WTC11 (cell line): ENCODE results near the gene AK6. TPM values are rescaled to one million over a fixed set of nuclear protein-coding genes. Genes with fewer than 3 reads are reported as not detected.
A peak's percentile ranks its signal among the peaks of the same experiment; 100 is the strongest.

Experiments used
- ARID4B ChIP-seq: sonication (generic); formaldehyde crosslinking; IDR thresholded peaks from 2 replicates; pipeline ENCODE4 v1.8.0; 2023; ENCODE audit warnings: missing genetic modification reagents, mild to moderate bottlenecking, borderline replicate concordance
- E2F1 ChIP-seq: sonication (generic); formaldehyde crosslinking; IDR thresholded peaks from 2 replicates; pipeline ENCODE4 v1.8.0; 2022; ENCODE audit warnings: mild to moderate bottlenecking, missing genetic modification reagents
- ELF4 ChIP-seq: sonication (generic); formaldehyde crosslinking; IDR thresholded peaks from 2 replicates; pipeline ENCODE4 v1.8.1; 2022; ENCODE audit warnings: low read depth, mild to moderate bottlenecking, moderate library complexity, missing genetic modification reagents
- EMX1 ChIP-seq: fragments of 250-450 bp; sonication (Bioruptor Pico); IDR thresholded peaks from 2 replicates; pipeline ENCODE4 v1.8.0; 2021; ENCODE audit warnings: mild to moderate bottlenecking
- FOXP4 ChIP-seq: sonication (generic); formaldehyde crosslinking; IDR thresholded peaks from 2 replicates; pipeline ENCODE4 v1.8.0; 2022; ENCODE audit warnings: mild to moderate bottlenecking, missing genetic modification reagents
- GABPB1 ChIP-seq: sonication (generic); formaldehyde crosslinking; IDR thresholded peaks from 2 replicates; pipeline ENCODE4 v1.8.1; 2023; ENCODE audit warnings: mild to moderate bottlenecking, missing genetic modification reagents
- IRF2 ChIP-seq: sonication (generic); formaldehyde crosslinking; IDR thresholded peaks from 2 replicates; pipeline ENCODE4 v1.8.0; 2022; ENCODE audit warnings: low read depth, missing genetic modification reagents, borderline replicate concordance
- JUN ChIP-seq: sonication (generic); formaldehyde crosslinking; IDR thresholded peaks from 2 replicates; pipeline ENCODE4 v1.8.0; 2023; ENCODE audit warnings: mild to moderate bottlenecking, missing genetic modification reagents
- NFATC4 ChIP-seq: fragments of 250-450 bp; sonication (Bioruptor Pico); IDR thresholded peaks from 2 replicates; pipeline ENCODE4 v1.9.0; 2021; ENCODE audit warnings: mild to moderate bottlenecking
- NFYB ChIP-seq: sonication (generic); formaldehyde crosslinking; conservative IDR thresholded peaks from 2 replicates; pipeline ENCODE4 v1.8.0; 2022; ENCODE audit warnings: low read depth, missing genetic modification reagents
- NR1H2 ChIP-seq: sonication (generic); formaldehyde crosslinking; IDR thresholded peaks from 2 replicates; pipeline ENCODE4 v1.9.0; 2021; ENCODE audit warnings: mild to moderate bottlenecking, moderate library complexity, missing genetic modification reagents
- ZBTB43 ChIP-seq: sonication (generic); formaldehyde crosslinking; IDR thresholded peaks from 2 replicates; pipeline ENCODE4 v1.8.1; 2023; ENCODE audit warnings: mild to moderate bottlenecking, missing genetic modification reagents
- ZNF263 ChIP-seq: sonication (generic); formaldehyde crosslinking; IDR thresholded peaks from 2 replicates; pipeline ENCODE4 v1.8.1; 2022; ENCODE audit warnings: low read depth, mild to moderate bottlenecking, moderate library complexity, missing genetic modification reagents
- ZNF532 ChIP-seq: fragments of 250-450 bp; sonication (Bioruptor Pico); IDR thresholded peaks from 2 replicates; pipeline ENCODE4 v1.9.0; 2021; ENCODE audit warnings: mild to moderate bottlenecking, borderline replicate concordance
- ZNF671 ChIP-seq: fragments of 250-450 bp; sonication (Bioruptor Pico); IDR thresholded peaks from 2 replicates; pipeline ENCODE4 v1.8.0; 2021; ENCODE audit warnings: mild to moderate bottlenecking
- total RNA-seq: library from RNA; stranded (reverse); gene quantifications from 3 replicates; pipeline ENCODE4 v1.2.3, GENCODE V29; 2021
- TF ChIP-seq, protein P1 (sequence below): sonication (generic); formaldehyde crosslinking; IDR thresholded peaks from 2 replicates; pipeline ENCODE4 v1.8.1; 2023; ENCODE audit warnings: mild to moderate bottlenecking, missing genetic modification reagents, moderate library complexity
- TF ChIP-seq, protein P2 (sequence below): sonication (generic); formaldehyde crosslinking; IDR thresholded peaks from 2 replicates; pipeline ENCODE4 v1.8.1; 2022; ENCODE audit warnings: mild to moderate bottlenecking, moderate library complexity, missing genetic modification reagents
- TF ChIP-seq, protein P3 (sequence below): fragments of 250-450 bp; sonication (Bioruptor Pico); IDR thresholded peaks from 2 replicates; pipeline ENCODE4 v1.9.0; 2021; ENCODE audit warnings: moderate library complexity, mild to moderate bottlenecking, inconsistent platforms, borderline replicate concordance
- TF ChIP-seq, protein P4 (sequence below): sonication (generic); formaldehyde crosslinking; IDR thresholded peaks from 2 replicates; pipeline ENCODE4 v1.8.1; 2022; ENCODE audit warnings: missing genetic modification reagents, borderline replicate concordance

Gene AK6
- total RNA-seq, 1 experiment from 2014 or later = 43.1 TPM

- TF ChIP-seq ZBTB43 (CRISPR knock-in tag) (peak; percentile 52; the same call in 1 of the 2 replicates), ELF4 (peak; percentile 58; the same call in 1 of the 2 replicates), JUN (CRISPR knock-in tag) (0 out of 2 replicates have a peak, but pooled peaks have one; percentile 20), IRF2 (CRISPR knock-in tag) (no peak), ZNF532 (no peak), GABPB1 (peak; percentile 31; the same call in 1 of the 2 replicates), FOXP4 (peak; percentile 71; the same call in 1 of the 2 replicates), EMX1 (no peak), NFATC4 (CRISPR knock-in tag) (no peak), NFYB (CRISPR knock-in tag) (no peak), ARID4B (CRISPR knock-in tag) (peak; percentile 33; the same call in 1 of the 2 replicates), NR1H2 (CRISPR knock-in tag) (no peak), E2F1 (CRISPR knock-in tag) (no peak; the same call in 1 of the 2 replicates), ZNF671 (CRISPR knock-in tag) (no peak), ZNF263 (CRISPR knock-in tag) (peak; percentile 60; the same call in 1 of the 2 replicates)
- TF ChIP-seq, protein P1, sequence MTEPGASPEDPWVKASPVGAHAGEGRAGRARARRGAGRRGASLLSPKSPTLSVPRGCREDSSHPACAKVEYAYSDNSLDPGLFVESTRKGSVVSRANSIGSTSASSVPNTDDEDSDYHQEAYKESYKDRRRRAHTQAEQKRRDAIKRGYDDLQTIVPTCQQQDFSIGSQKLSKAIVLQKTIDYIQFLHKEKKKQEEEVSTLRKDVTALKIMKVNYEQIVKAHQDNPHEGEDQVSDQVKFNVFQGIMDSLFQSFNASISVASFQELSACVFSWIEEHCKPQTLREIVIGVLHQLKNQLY (CRISPR knock-in tag) = no peak
- TF ChIP-seq, protein P2, sequence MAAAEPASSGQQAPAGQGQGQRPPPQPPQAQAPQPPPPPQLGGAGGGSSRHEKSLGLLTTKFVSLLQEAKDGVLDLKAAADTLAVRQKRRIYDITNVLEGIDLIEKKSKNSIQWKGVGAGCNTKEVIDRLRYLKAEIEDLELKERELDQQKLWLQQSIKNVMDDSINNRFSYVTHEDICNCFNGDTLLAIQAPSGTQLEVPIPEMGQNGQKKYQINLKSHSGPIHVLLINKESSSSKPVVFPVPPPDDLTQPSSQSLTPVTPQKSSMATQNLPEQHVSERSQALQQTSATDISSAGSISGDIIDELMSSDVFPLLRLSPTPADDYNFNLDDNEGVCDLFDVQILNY = peak; percentile 90
- TF ChIP-seq, protein P3, sequence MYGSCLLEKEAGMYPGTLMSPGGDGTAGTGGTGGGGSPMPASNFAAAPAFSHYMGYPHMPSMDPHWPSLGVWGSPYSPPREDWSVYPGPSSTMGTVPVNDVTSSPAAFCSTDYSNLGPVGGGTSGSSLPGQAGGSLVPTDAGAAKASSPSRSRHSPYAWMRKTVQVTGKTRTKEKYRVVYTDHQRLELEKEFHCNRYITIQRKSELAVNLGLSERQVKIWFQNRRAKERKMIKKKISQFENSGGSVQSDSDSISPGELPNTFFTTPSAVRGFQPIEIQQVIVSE = no peak
- TF ChIP-seq, protein P4, sequence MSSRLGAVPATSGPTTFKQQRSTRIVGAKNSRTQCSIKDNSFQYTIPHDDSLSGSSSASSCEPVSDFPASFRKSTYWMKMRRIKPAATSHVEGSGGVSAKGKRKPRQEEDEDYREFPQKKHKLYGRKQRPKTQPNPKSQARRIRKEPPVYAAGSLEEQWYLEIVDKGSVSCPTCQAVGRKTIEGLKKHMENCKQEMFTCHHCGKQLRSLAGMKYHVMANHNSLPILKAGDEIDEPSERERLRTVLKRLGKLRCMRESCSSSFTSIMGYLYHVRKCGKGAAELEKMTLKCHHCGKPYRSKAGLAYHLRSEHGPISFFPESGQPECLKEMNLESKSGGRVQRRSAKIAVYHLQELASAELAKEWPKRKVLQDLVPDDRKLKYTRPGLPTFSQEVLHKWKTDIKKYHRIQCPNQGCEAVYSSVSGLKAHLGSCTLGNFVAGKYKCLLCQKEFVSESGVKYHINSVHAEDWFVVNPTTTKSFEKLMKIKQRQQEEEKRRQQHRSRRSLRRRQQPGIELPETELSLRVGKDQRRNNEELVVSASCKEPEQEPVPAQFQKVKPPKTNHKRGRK (CRISPR knock-in tag) = no peak
Observed at GRCh38 chr5:69414885-69415583, 45.7 kb upstream of the AK6 start, which contains the start of gene MARVELD2 (continued).
